ENCODE results near the gene GSTT4. TPM values are rescaled to one million over a fixed set of nuclear protein-coding genes. Genes with fewer than 3 reads are reported as not detected.
"Not testable (repeated sequence)": the region's sequence is repeated elsewhere in the genome, so short reads cannot be mapped to it uniquely, and the experiment has no call there.

The GSTT4 gene
- total RNA-seq, 4 donors from 2014 or later: not detected

- H3K36me3 ChIP-seq; H3K27ac ChIP-seq; intact Hi-C loops (cut with DNase I; ENCODE audit: low total_unique reads); H3K4me3 ChIP-seq; H3K4me1 ChIP-seq; H3K27me3 ChIP-seq; H3K9me3 ChIP-seq: not testable (repeated sequence)
- TF ChIP-seq CTCF (IDR thresholded peaks at IDR 0.05): peak; percentile 76 to 96 (median 88)
- peak; percentile 76 to 84 for DNase-seq
These were observed 48.9 kb downstream of the GSTT4 start for GRCh38 chr22:23956301-23956900.

GRCh38 chr22:23955886-23956285 lies 49.4 kb downstream of the GSTT4 start:
- DNase-seq; H3K4me3 ChIP-seq; intact Hi-C loops (cut with DNase I; ENCODE audit: low total_unique reads): not testable (repeated sequence)

GRCh38 chr22:23954991-23955305 lies 50.3 kb downstream of the GSTT4 start:
- intact Hi-C loops (cut with DNase I; ENCODE audit: low total_unique reads): not testable (repeated sequence)

More at GRCh38 chr22:23955886-23956285, 49.4 kb downstream of the GSTT4 start:
- H3K9me3 ChIP-seq, H3K4me1 ChIP-seq, H3K27me3 ChIP-seq, H3K27ac ChIP-seq, H3K36me3 ChIP-seq: not testable (repeated sequence)

GRCh38 chr22:23954193-23954990 lies 50.9 kb downstream of the GSTT4 start:
- intact Hi-C loops (cut with DNase I; ENCODE audit: low total_unique reads); DNase-seq; H3K9me3 ChIP-seq; H3K27ac ChIP-seq; H3K4me3 ChIP-seq; H3K4me1 ChIP-seq; H3K36me3 ChIP-seq; H3K27me3 ChIP-seq: not testable (repeated sequence)

More at GRCh38 chr22:23954991-23955305, 50.3 kb downstream of the GSTT4 start:
- not testable (repeated sequence) for H3K9me3 ChIP-seq, DNase-seq, H3K27me3 ChIP-seq, H3K4me3 ChIP-seq, H3K36me3 ChIP-seq, H3K4me1 ChIP-seq, H3K27ac ChIP-seq

GRCh38 chr22:23953485-23953884 lies 51.8 kb downstream of the GSTT4 start:
- H3K27me3 ChIP-seq; DNase-seq; H3K36me3 ChIP-seq; H3K4me1 ChIP-seq; H3K4me3 ChIP-seq; H3K9me3 ChIP-seq; intact Hi-C loops (cut with DNase I; ENCODE audit: low total_unique reads); H3K27ac ChIP-seq: not testable (repeated sequence)

GRCh38 chr22:23952794-23953405 lies 52.4 kb downstream of the GSTT4 start:
- H3K9me3 ChIP-seq; H3K27me3 ChIP-seq; DNase-seq; intact Hi-C loops (cut with DNase I; ENCODE audit: low total_unique reads); H3K36me3 ChIP-seq; H3K4me3 ChIP-seq; H3K27ac ChIP-seq; H3K4me1 ChIP-seq: not testable (repeated sequence)

- intact Hi-C loops (cut with DNase I; ENCODE audit: low total_unique reads); H3K4me3 ChIP-seq; DNase-seq; H3K27ac ChIP-seq; H3K27me3 ChIP-seq; H3K36me3 ChIP-seq; H3K9me3 ChIP-seq; H3K4me1 ChIP-seq: not testable (repeated sequence)
These were observed 53.9 kb downstream of the GSTT4 start for GRCh38 chr22:23951383-23951782.

GRCh38 chr22:23949764-23950163 lies 55.5 kb downstream of the GSTT4 start:
- H3K4me1 ChIP-seq; H3K27ac ChIP-seq; intact Hi-C loops (cut with DNase I; ENCODE audit: low total_unique reads); H3K4me3 ChIP-seq; H3K9me3 ChIP-seq; H3K36me3 ChIP-seq; DNase-seq; H3K27me3 ChIP-seq: not testable (repeated sequence)

Other genes with a start within 250 kb of the GSTT4 start
- gene C22orf15, start 242.5 kb downstream of the GSTT4 start, total RNA-seq: under 1 TPM in 2 of 4 donors, not detected in 2; 0.41 to 0.55 TPM
- 10 to 100 TPM in 1 of 4 donors, under 1 TPM in 1, not detected in 2; 0.88 to 21.0 TPM for gene CHCHD10, start 237.5 kb downstream of the GSTT4 start, total RNA-seq
- 10 to 100 TPM in 1 of 4 donors, 1 to 10 TPM in 2, not detected in 1; 7.6 to 35.8 (median 8.7) TPM for gene MMP11, start 232.6 kb downstream of the GSTT4 start, total RNA-seq
- gene SMARCB1, start 218.5 kb downstream of the GSTT4 start, total RNA-seq: 10 to 100 TPM; 39.1 to 64.4 (median 51.6) TPM
- gene DERL3, start 166.4 kb downstream of the GSTT4 start, total RNA-seq: 1 to 10 TPM in 1 of 4 donors, under 1 TPM in 1, not detected in 2; 0.95 to 1.2 TPM
- 10 to 100 TPM in 3 of 4 donors, under 1 TPM in 1; under 0.01 to 63.3 (median 15.0) TPM for gene SLC2A11, start 147.6 kb downstream of the GSTT4 start, total RNA-seq
- gene MIF, start 111.1 kb downstream of the GSTT4 start, total RNA-seq: 100 to 1,000 TPM in 2 of 4 donors, 10 to 100 TPM in 2; 77.1 to 189 (median 124) TPM
- gene GSTT2B, start 44.3 kb downstream of the GSTT4 start, total RNA-seq: 1 to 10 TPM; 2.1 to 7.6 (median 4.9) TPM
- gene DDTL, start 38.6 kb downstream of the GSTT4 start, total RNA-seq: 1 to 10 TPM in 1 of 4 donors, under 1 TPM in 2, not detected in 1; 0.26 to 3.4 (median 0.48) TPM
- 10 to 100 TPM; 26.5 to 58.7 (median 48.0) TPM for gene DDT, start 31.0 kb downstream of the GSTT4 start, total RNA-seq
- not detected for gene GSTT2, start 25.3 kb downstream of the GSTT4 start, total RNA-seq
- 10 to 100 TPM; 10.2 to 86.5 (median 39.8) TPM for gene CABIN1, start 5.9 kb upstream of the GSTT4 start, total RNA-seq
- 10 to 100 TPM in 1 of 4 donors, 1 to 10 TPM in 2, under 1 TPM in 1; 0.88 to 17.6 (median 2.8) TPM for gene SUSD2, start 176.0 kb upstream of the GSTT4 start, total RNA-seq
- gene GGT5, start 239.6 kb upstream of the GSTT4 start, total RNA-seq: 10 to 100 TPM in 3 of 4 donors, 1 to 10 TPM in 1; 4.1 to 95.9 (median 54.9) TPM

All from uterus (tissue), 4 donors.